ENCODE data around the gene CAPZB.

The CAPZB gene

DNA sequence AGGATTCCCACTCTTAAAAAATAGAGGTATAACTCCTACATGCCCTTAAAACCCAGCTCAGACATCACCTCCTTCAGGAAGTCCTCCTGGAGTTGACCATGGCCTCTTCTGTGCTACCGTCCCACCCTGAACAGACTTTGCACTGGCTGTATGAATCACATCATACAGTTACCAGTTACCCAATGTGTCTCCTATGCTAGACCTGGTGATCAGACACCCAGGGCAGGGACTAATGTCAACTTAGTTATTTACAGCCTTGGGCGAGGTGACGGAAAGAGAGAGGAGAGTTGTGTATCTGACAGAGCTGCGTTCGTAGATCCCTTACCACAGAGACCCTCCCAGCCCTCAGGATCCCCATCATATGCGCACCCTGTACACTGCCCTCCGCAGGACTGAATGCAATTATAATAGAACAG is 100.6 kb downstream of the CAPZB start:
- no peak overlapping the region for H3K4me3 ChIP-seq (ENCODE audit: low read depth, low read length)
- TF ChIP-seq, protein P1, sequence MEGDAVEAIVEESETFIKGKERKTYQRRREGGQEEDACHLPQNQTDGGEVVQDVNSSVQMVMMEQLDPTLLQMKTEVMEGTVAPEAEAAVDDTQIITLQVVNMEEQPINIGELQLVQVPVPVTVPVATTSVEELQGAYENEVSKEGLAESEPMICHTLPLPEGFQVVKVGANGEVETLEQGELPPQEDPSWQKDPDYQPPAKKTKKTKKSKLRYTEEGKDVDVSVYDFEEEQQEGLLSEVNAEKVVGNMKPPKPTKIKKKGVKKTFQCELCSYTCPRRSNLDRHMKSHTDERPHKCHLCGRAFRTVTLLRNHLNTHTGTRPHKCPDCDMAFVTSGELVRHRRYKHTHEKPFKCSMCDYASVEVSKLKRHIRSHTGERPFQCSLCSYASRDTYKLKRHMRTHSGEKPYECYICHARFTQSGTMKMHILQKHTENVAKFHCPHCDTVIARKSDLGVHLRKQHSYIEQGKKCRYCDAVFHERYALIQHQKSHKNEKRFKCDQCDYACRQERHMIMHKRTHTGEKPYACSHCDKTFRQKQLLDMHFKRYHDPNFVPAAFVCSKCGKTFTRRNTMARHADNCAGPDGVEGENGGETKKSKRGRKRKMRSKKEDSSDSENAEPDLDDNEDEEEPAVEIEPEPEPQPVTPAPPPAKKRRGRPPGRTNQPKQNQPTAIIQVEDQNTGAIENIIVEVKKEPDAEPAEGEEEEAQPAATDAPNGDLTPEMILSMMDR (conservative IDR thresholded peaks at IDR 0.05; ENCODE audit: low read depth, low read length): no peak

DNA sequence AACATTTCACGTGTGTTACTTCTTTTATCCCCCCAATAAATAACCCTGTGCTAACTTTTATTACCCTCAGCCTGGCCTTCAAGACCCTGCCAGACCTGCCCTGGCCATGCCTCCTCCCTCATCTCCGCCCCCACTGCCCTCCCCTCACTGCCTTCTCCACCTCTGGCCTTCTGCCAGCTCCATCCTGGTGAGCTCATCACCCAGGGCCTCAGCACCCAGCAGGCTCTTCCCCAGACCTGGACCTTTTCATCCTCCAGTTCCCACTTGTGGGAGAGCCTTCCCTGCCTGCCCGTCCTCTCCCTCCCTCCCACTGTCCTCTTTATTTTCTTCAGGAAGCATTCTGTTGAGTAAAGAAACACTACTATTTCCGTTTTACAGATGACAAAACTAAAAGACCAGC is 101.2 kb downstream of the CAPZB start:
- no peak overlapping the region for H3K4me3 ChIP-seq (ENCODE audit: low read depth, low read length)
- DNase-seq (ENCODE audit: low read depth): peak; percentile 66
- TF ChIP-seq, protein P1 (conservative IDR thresholded peaks at IDR 0.05; ENCODE audit: low read depth, low read length): no peak

More for the DNA sequence above, 100.6 kb downstream of the CAPZB start:
- no peak for DNase-seq (ENCODE audit: low read depth)

DNA sequence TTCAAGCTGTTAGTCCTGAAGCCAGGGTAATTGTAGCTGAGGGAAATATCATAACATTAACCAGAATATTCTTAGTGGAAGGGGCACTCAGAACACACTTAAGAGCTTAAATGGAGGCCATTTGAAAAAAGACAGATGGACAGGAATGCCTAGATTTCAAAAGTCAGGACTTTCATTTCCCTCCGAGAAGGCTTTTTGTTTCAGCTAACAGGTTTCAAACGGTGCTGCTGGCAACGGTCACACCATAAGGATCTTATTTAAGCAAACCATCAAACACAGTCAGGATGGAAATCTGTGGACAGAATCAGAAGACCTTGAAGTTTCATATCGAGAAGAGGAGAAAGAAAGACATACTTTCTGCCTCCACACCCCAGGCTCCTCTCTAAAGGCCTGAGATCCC is 103.1 kb downstream of the CAPZB start:
- DNase-seq (ENCODE audit: low read depth): no peak
- no peak overlapping the region for H3K4me3 ChIP-seq (ENCODE audit: low read depth, low read length)
- TF ChIP-seq, protein P1 (conservative IDR thresholded peaks at IDR 0.05; ENCODE audit: low read depth, low read length): no peak

DNA sequence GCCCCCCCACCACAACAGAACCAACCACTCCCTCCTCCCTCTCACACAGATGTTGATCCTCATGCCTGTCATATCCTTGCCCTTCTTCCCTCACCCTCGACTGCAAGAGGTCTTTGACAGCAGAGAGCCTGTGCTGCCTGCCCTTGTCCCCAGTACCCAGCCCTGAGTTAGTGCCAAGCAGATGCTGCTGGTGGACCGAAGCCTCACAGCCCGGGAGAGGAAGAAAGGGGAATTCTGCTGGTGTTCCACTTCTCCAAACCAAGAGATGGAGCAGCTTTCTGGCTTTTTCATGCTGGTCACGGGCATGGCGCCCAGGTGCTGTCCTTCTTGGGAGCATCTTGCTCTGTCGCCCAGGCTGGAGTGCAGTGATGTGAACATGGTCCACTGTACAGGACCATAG is 104.1 kb downstream of the CAPZB start:
- no peak overlapping the region for H3K4me3 ChIP-seq (ENCODE audit: low read depth, low read length)
- no peak for DNase-seq (ENCODE audit: low read depth)
- TF ChIP-seq, protein P1 (conservative IDR thresholded peaks at IDR 0.05; ENCODE audit: low read depth, low read length): no peak

DNA sequence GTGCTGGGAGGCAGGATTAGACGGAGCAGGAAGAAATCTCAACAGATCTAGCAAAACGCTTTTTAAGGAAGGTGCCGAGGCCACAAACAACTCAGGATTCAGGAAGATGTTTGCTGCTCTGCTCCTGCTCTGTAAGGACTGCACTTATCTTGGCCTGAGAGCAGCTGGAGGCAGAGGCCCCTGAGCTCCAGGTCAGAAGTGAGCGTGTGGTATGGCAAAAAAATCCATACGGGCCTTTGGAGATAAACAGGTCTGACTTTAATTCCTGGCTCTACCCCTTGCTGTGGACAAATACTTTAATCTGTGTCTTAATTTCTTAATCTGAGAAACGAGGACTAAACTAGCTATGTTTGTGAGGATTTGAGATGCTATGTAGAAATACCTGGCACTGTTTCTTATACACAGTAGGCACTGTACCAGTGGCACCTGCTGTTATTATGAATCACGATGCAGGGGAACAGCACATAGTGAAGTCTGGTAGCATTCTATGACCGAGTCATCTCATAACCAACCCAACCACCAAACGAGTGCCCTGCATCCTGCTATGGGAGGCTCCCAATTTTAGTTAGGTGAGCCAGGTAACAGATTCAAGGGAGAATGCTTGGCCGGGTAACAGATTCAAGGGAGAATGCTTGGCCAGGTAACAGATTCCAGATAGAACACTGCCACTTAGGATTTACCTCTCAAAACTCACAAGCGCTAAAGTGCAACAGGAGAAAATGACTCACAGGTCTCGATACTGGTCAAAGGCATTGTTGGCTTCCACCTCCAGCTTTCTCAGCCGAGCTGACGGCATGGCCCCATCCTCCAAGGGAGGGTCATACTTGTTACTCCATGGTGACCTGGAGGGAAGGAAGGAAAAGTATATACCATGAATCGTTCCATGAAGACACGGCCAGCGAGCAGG is 107.3 kb downstream of the CAPZB start:
- no peak overlapping the region for H3K4me3 ChIP-seq (ENCODE audit: low read depth, low read length)
- TF ChIP-seq, protein P1 (conservative IDR thresholded peaks at IDR 0.05; ENCODE audit: low read depth, low read length): no peak
- peak; percentile 68 for DNase-seq (ENCODE audit: low read depth)

DNA sequence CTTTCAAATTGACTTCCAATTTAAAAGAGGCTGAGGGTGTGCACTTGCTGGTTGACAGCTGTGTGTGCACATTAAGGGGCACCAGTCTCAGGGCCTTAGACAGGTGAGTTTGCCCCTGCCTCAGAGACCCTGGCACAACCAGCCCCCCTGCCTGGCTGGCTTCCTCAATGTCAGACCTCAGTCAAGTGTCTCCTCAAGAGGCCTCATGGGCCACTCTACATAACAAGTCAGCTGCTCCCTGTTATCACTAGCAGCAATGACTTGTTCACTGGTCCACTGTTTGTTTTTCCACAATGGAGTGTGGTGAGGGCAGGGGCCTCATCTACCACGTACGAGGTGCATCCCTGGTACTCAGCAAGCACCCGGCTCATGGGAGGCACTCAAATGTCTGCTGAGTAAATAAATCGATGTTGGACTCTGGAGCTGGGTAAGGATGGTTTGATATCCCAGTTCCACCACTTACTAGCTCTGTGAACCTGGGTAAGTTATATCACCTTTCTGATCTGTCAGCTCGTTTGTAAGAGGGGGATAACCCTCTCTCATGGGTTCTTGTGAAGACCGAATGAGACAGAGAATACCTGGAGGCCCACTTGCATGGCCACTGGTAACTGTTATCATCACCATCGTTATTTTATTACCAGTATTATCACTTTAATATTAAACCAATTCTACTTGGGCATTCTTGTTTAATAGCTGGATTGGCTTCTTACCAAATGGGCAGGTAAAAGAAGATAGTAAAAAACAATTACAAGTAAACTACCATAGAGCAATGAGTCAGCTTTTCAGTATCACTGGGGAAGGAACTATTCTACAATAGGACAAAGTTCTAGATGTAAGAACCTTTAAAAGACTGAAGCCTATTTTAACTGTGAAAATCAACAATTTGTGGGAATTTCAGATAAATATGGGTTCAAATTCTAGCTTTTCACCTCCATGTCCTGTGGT is 108.6 kb downstream of the CAPZB start:
- TF ChIP-seq, protein P1 (conservative IDR thresholded peaks at IDR 0.05; ENCODE audit: low read depth, low read length): no peak
- H3K4me3 ChIP-seq (ENCODE audit: low read depth, low read length): no peak overlapping the region
- no peak for DNase-seq (ENCODE audit: low read depth)

Measured in choroid plexus epithelial cell (primary cell).